GM18907 (cell line): ENCODE results near the gene OR8I2.
"Not testable (repeated sequence)": the region's sequence is repeated elsewhere in the genome, so short reads cannot be mapped to it uniquely, and the experiment has no call there.

Experiments used
- ATAC-seq: cut with Tn5 transposase; IDR thresholded peaks from one replicate; pipeline ENCODE4 v1.9.1; 2021; ENCODE audit warnings: mild to moderate bottlenecking, moderate library complexity; ENCODE audit not compliant: unreplicated experiment

OR8I2 gene

DNA sequence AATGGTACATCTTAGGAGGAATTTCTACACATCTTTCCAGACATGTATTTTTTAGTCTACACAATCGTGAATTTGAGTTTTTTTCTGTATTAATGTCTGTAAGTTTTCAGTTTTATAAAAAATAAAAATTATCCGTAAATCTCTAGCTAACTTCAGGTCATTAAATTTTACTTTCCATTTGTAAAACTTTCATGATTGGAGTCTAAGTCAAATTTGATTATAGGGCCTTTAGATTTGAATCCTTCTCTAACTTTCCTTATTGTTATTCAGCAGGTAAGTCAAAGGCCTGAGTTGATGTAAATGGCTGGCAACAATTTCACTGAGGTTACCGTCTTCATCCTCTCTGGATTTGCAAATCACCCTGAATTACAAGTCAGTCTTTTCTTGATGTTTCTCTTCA, at the start of gene OR8I2:
Gene OR8I2, plus strand, starts transcription at position 301 of the 400 bp plus-strand sequence. Its CDS starts 0 bp downstream, at position 301.
- no peak for ATAC-seq

DNA sequence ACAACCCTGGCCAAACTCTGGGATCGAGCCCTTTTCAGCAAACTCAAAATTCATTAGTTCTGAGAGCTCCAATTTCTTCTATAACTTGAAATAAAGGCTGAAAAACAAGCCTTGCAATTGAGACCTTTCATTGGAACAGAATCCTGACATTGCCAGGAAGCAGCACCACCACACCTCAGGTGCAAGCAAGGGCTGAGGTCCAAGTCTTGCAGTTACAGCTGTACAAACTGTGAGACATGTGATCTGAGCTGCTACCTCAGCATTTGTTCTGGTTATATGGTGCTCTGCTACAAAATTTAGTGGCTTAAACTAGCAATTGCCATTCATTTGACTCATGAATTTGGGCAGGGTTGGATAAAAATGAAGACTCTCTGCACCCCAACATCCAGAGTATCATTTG, 47.6 kb upstream of the OR8I2 start:
- ATAC-seq, result no peak

DNA sequence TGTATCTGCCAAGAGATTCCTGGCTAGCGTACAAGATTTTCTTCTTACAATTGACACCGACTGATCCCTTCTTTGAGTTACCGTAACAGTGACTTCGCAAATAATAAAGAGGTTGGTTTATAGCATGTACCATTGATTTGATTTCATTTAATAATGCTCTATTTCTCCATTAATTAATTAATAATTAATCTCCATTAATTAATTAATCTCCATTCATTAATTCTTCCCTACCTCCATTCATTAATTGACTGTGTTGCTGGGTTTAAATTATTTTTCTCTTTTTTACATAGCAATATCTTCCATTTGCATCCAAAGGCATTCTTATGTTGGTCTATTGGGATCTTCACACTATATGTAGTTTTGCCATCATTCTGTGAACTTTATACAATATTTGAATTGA, 44.6 kb upstream of the OR8I2 start:
- ATAC-seq, result no peak

DNA sequence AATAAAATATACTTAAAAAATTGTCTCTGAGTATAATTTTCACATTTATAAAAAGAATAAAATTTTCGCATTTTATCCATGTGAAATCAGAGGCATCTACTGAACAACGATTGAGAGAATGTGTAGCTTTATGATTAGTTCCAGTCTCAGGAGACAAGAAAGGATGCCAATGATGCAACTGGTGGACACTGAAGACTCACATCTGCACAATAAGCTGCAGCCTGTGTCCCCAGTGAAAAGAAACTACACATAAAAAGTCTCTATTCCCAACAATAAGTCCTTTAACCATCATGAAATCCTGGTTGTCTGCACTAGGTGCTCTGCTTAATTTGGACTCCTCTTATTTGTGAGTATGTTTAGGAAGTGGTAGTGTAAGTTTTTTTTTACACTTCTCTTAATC, 43.6 kb upstream of the OR8I2 start:
- ATAC-seq, result no peak

DNA sequence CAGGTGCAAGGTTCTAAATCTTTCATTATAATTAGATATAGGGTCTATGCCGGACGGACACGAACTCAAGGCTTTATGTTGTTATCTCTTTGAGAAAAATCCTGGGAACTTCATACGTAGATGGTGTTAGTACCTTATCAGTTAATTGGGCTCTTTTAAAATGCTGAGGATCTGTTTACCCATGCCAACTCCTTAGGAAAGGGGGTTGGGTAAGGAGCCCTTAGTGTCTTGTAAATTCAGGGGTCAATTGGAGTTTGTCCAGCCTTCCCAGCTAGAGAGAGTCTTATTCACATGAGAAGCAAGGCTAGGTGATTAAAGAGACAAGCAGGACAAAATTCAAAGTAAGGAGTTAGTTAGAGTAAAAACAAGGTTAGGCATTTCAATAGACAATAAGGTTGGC, 36.7 kb upstream of the OR8I2 start:
- ATAC-seq, result not testable (repeated sequence)

DNA sequence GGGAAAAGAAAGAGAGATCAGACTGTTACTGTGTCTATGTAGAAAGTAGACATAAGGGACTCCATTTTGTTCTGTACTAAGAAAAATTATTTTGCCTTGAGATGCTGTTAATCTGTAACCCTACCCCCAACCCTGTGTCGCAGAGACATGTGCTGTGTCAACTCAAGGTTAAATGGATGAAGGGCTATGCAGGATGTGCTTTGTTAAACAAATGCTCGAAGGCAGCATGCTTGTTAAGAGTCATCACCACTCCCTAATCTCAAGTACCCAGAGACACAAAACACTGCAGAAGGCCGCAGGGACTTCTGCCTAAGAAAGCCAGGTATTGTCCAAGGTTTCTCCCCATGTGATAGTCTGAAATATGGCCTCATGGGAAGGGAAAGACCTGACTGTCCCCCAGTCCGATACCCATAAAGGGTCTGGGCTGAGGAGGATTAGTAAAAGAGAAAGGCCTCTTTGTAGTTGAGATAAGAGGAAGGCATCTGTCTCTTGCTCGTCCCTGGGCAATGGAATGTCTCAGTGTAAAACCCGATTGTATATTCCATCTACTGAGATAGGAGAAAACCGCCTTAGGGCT, 35.4 kb upstream of the OR8I2 start:
- not testable (repeated sequence) for ATAC-seq

DNA sequence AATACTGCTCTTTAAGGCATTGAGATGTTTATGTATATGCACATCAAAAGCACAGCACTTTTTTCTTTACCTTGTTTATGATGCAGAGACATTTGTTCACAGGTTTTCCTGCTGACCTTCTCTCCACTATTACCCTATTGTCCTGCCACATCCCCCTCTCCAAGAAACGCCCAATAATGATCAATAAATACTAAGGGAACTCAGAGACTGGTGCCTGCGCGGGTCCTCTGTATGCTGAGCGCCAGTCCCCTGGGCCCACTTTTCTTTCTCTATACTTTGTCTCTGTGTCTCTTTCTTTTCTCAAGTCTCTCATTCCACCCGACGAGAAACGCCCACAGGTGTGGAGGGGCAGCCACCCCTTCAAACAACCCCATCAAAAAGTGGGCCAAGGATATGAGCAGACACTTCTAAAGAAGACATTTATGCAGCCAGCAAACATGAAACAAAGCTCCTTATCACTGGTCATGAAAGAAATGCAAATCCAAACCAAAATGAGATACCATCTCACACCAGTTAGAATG, 34.8 kb upstream of the OR8I2 start:
- not testable (repeated sequence) for ATAC-seq

DNA sequence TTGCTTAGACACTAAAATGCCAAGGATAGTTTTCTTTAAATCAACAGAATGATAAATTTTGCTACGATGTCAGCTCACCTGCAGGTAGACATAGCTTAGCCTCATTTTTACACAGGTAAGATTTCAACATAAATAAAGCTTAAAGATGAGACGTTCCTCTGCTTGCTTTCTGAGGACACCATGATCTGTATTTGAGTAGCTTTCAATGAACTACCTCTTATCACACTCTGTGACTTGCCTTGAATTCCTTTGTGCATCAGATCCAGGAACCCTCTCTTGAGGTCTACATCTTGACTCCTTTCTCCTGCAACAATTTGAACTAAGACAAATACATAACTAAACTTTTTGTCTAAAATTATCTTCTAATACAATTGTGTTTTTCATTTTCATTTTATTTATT, 26.1 kb upstream of the OR8I2 start:
- ATAC-seq, result no peak

DNA sequence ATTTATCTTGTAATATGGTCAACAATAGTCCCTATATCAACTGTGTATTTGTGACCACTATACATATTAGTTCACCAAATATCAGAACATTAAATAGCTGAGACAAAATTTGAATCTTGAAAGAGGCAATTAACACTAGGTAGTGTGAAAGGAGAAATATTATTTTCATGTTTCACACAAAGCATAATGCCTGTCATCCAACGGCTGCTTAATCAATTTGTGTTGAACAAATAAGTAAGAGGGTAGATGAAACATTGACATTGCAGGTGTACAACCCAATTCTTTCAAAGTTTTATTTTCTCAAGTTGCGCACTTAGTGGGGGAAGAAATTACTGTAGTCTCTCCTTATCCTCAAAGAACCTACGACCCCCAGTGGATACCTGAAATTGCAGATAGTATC, 3.4 kb upstream of the OR8I2 start:
- ATAC-seq, result no peak

DNA sequence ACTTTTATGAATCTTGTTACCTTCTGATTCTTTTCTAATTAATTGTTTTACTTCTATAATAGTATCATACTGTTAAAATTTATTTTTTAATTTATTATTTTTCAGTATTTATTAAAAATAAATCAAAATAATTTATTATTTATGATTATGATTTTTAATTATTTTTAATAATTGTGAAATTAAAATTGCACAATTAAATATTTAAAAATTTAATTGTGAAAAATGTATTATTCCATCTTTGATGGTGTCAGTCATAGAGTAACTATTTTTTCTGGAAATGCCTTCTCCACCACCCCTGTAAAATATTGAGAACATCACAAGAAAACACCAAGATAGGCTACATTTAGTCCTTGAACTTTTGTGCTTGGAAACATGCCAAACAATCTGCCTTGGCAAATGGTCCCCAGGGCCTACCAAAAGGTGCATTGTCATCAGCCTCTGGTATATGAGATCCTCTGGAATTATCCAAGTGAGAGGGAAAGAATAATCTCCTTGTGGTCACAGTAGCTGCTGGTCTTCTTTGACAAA, 10.2 kb downstream of the OR8I2 start, which contains the start of gene OR8H2:
Gene OR8H2, plus strand, starts transcription at position 478 of the 528 bp plus-strand sequence. CDS start 1,356 bp downstream, outside the sequence.
- no peak for ATAC-seq

DNA sequence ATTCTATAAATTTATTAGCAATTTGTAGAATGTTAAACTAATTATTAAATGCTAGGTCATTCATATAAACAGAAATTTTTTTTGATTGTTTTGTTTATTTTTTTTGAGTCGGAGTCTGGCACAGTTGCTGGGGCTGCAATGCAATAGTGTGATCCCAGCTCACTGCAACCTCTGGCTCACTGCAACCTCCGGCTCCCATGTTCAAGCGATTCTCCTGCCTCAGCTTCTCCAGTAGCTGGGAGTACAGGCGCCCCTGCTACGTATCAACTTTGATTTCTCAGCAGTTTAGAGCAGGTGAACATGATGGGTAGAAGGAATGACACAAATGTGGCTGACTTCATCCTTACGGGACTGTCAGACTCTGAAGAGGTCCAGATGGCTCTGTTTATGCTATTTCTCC, 29.0 kb downstream of the OR8I2 start, which contains the start of gene OR8H3:
Gene OR8H3, plus strand, starts transcription at position 301 of the 400 bp plus-strand sequence. Its CDS starts 0 bp downstream, at position 301.
- no peak for ATAC-seq

DNA sequence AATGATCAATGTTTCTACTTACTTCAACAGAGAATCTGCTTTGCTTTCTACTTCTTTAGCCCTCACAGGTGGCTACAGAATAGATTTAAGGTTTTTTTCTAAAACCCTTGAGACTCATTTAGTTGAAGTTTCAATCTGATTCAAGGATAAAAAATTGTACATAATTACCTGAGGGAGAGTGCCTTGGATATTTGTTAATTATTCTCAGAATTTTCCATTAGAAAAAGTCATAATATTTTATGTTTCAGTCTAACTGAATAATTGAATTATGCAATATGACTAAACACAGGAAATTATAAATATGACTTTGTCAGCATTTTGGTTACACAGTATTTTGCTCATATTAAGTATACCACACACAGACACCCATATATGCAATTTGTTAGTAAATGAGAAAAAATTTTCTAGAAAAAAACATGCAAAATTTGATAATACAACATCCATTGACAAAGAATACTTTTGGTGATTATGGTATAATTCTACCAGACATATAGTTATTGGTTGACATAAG, 47.1 kb downstream of the OR8I2 start, which contains the start of gene OR8J3:
Gene OR8J3, minus strand, starts transcription at position 51 of the 511 bp plus-strand sequence. CDS start 2,483 bp downstream, outside the sequence.
- ATAC-seq, result no peak

DNA sequence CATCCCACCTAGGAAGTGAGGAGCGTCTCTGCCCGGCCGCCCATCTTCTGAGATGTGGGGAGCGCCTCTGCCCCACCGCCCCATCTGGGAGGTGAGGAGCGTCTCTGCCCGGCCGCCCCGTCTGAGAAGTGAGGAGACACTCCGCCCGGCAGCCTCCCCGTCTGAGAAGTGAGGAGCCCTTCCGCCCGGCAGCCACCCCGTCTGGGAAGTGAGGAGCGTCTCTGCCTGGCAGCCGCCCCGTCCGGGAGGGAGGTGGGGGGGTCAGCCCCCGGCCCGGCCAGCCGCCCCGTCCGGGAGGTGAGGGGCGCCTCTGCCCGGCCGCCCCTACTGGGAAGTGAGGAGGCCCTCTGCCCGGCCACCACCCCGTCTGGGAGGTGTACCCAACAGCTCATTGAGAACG, 50.6 kb downstream of the OR8I2 start:
- not testable (repeated sequence) for ATAC-seq
